B cell (primary cell): ENCODE measurements around the gene ATAD5. TPM values are rescaled to one million over a fixed set of nuclear protein-coding genes. Genes with fewer than 3 reads are reported as not detected.
"Not testable (repeated sequence)": the region's sequence is repeated elsewhere in the genome, so short reads cannot be mapped to it uniquely, and the experiment has no call there.

ENCODE experiments used
- ATAC-seq: fragments of 200-7000 bp; cut with Tn5 transposase; one replicate; pipeline ENCODE4 v1.10.0; 2021; ENCODE audit warnings: low read depth, mild to moderate bottlenecking, moderate number of reproducible peaks, moderate library complexity
- CTCF ChIA-PET: fragments of 350-600 bp; sonication (Branson Sonifier 250); formaldehyde crosslinking; loops from one replicate; lab custom pipeline; 2021; ENCODE audit warnings: antibody characterized with exemption, inconsistent platforms; lab: Charles Lee
- POLR2A ChIA-PET: fragments of 350-600 bp; sonication (Branson Sonifier 250); formaldehyde crosslinking; loops from one replicate; lab custom pipeline; 2021; ENCODE audit warnings: antibody characterized with exemption; lab: Charles Lee
- DNase-seq: peaks from one replicate; pipeline ENCODE4 v3.0.0; 2013
- H2AFZ ChIP-seq: 2 replicates; pipeline ENCODE4 v1.6.1; 2012; ENCODE audit warnings: mild to moderate bottlenecking, low read depth, low read length; ENCODE audit not compliant: insufficient read depth, poor library complexity, severe bottlenecking
- H3K27ac ChIP-seq, 2 donors: 1 replicate in 1 of 2; 2 replicates in 1 of 2; pipeline ENCODE4 v1.5.1; 2012 to 2013; ENCODE audit warnings: low read length in 2 of 2, mild to moderate bottlenecking in 2 of 2, moderate library complexity in 1 of 2
- H3K27me3 ChIP-seq, 4 experiments: fragments of 200-600 bp in 1 of 4; sonication (generic) in 1 of 4; replicated peaks in 1 of 4; 1 replicate in 2 of 4; 2 replicates in 2 of 4; pipeline versions ENCODE4 v1.6.1 to v1.7.0; 2013 to 2016; ENCODE audit warnings: low read length in 3 of 4, mild to moderate bottlenecking in 2 of 4, mixed read lengths in 1 of 4, moderate library complexity in 1 of 4; ENCODE audit not compliant: insufficient read depth in 4 of 4, control insufficient read depth in 3 of 4; ENCODE audit errors: control extremely low read depth in 1 of 4
- H3K36me3 ChIP-seq, 2 experiments: replicated peaks in 1 of 2; 1 replicate in 1 of 2; 2 replicates in 1 of 2; pipeline versions ENCODE4 v1.6.1 to v1.7.1; 2013; ENCODE audit warnings: low read length in 1 of 2; ENCODE audit not compliant: insufficient read depth in 2 of 2, control insufficient read depth in 1 of 2; ENCODE audit errors: control extremely low read depth in 1 of 2, extremely low read depth in 1 of 2
- H3K4me1 ChIP-seq, 2 donors: fragments of 200-600 bp in 1 of 2; sonication (generic) in 1 of 2; 1 replicate in 1 of 2; 2 replicates in 1 of 2; pipeline versions ENCODE4 v1.5.1 to v1.6.1; 2013 to 2017; ENCODE audit warnings: low read length in 2 of 2; ENCODE audit not compliant: control insufficient read depth in 2 of 2, insufficient read depth in 2 of 2
- H3K4me2 ChIP-seq: replicated peaks from 2 replicates; pipeline ENCODE3; 2012; ENCODE audit warnings: mild to moderate bottlenecking, low read depth, low read length; ENCODE audit not compliant: poor library complexity, severe bottlenecking
- H3K4me3 ChIP-seq, 5 experiments: fragments of 200-600 bp in 1 of 5; sonication (generic) in 1 of 5; 1 replicate in 3 of 5; 2 replicates in 2 of 5; pipeline versions ENCODE4 v1.5.1 to v1.7.0; 2011 to 2016; ENCODE audit warnings: low read length in 4 of 5, mild to moderate bottlenecking in 4 of 5, low read depth in 2 of 5, control low read depth in 1 of 5, moderate library complexity in 1 of 5; ENCODE audit not compliant: insufficient read depth in 1 of 5; ENCODE audit errors: control extremely low read depth in 1 of 5, extremely low read depth in 1 of 5
- H3K79me2 ChIP-seq: fragments of 200-600 bp; sonication (generic); one replicate; pipeline ENCODE4 v1.6.0; 2016; ENCODE audit warnings: low read length; ENCODE audit not compliant: control insufficient read depth, insufficient read depth
- H3K9ac ChIP-seq: fragments of 200-600 bp; sonication (generic); 2 replicates; pipeline ENCODE4 v1.6.1; 2017; ENCODE audit warnings: mild to moderate bottlenecking, low read length, moderate library complexity
- H3K9me3 ChIP-seq, 3 donors: one replicate each; pipeline versions ENCODE4 v1.6.1 to v1.7.1; 2013; ENCODE audit warnings: low read length in 2 of 3; ENCODE audit not compliant: control insufficient read depth in 2 of 3, insufficient read depth in 1 of 3; ENCODE audit errors: control extremely low read depth in 1 of 3
- H4K20me1 ChIP-seq: 2 replicates; pipeline ENCODE4 v1.6.0; 2012; ENCODE audit warnings: mild to moderate bottlenecking, low read length; ENCODE audit not compliant: insufficient read depth, control insufficient read depth, poor library complexity, severe bottlenecking
- H3K27ac Mint-ChIP-seq: one replicate; pipeline ENCODE4 v1.8.0; 2021; ENCODE audit warnings: mixed read lengths
- H3K27me3 Mint-ChIP-seq: one replicate; pipeline ENCODE4 v1.8.0; 2021; ENCODE audit warnings: mixed read lengths
- H3K4me1 Mint-ChIP-seq: one replicate; pipeline ENCODE4 v1.8.0; 2021; ENCODE audit warnings: mixed read lengths
- H3K4me3 Mint-ChIP-seq: one replicate; pipeline ENCODE4 v1.8.0; 2021; ENCODE audit warnings: mixed read lengths
- H3K9me3 Mint-ChIP-seq: one replicate; pipeline ENCODE4 v1.8.0; 2022; ENCODE audit warnings: mixed read lengths; ENCODE audit not compliant: insufficient read depth
- CTCF ChIP-seq: fragments of 200-600 bp; IDR thresholded peaks from one replicate; pipeline ENCODE4 v1.8.0; 2022; ENCODE audit warnings: antibody characterized with exemption, mild to moderate bottlenecking
- EZH2 ChIP-seq: IDR thresholded peaks from 2 replicates; pipeline ENCODE4 v1.6.1; 2012; ENCODE audit warnings: borderline replicate concordance, low read depth, mild to moderate bottlenecking, moderate library complexity, low read length; ENCODE audit not compliant: insufficient read depth, poor library complexity, severe bottlenecking
- WGBS: methylation state at CpG from one replicate; pipeline ENCODE4 v1.1.5; 2013; ENCODE audit warnings: missing lambda C conversion rate; ENCODE audit not compliant: insufficient coverage; 5-methylcytosine and 5-hydroxymethylcytosine counted together
- intact Hi-C: fragments of 100-400 bp; cut with micrococcal nuclease; formaldehyde crosslinking; loops from one replicate; pipeline ENCODE4 v1.10.0; 2022
- polyA plus RNA-seq: library from polyadenylated mRNA; depleted of rRNA; stranded (reverse); fragments of >200 nt; gene quantifications from 2 replicates; pipeline ENCODE4 v1.2.3, GENCODE V29; 2012
- total RNA-seq, 2 donors: library from RNA; stranded (reverse); fragments of 120-200 nt in 1 of 2; gene quantifications; 1 replicate in 1 of 2; 2 replicates in 1 of 2; pipeline versions ENCODE4 v1.2.3 to v1.2.4, GENCODE V29; 2013 to 2022

Gene ATAD5
- total and polyA plus RNA-seq, 2 donors (not counting 1 experiment from before 2014, with no cell fraction given) = 1.2 to 7.3 TPM

- Histone ChIP-seq H4K20me1 (peaks cover 30% of the 10 kb centered on the region), H3K79me2 (peaks cover 89% of the 10 kb centered on the region), H3K9ac (peak overlapping the region; percentile 62), H3K27me3 (no peaks in the 10 kb centered on the region), H2AFZ (peak overlapping the region; percentile 1), H3K9me3 (no peaks in the 10 kb centered on the region), H3K4me1 (peaks cover 58 to 65% of the 10 kb centered on the region in 2 donors), H3K4me2 (peak overlapping the region; percentile 72), H3K27ac (peak overlapping the region; percentile 11 to 90), H3K36me3 (no peaks in the 10 kb centered on the region), H3K4me3 (peak overlapping the region in 4 of 5 experiments; percentile 66 to 97 (median 92))
- H3K27ac Mint-ChIP-seq = peak overlapping the region; percentile 89
- TF ChIP-seq CTCF (no peak), EZH2 (no peak)
- intact Hi-C loops = loop anchor here (10.0 kb wide), 1 partner anchor 447 kb away; the partner anchor contains the start of gene CPD
- H3K4me3 Mint-ChIP-seq = peak overlapping the region; percentile 94
- no peaks in the 10 kb centered on the region for H3K9me3 Mint-ChIP-seq
- H3K4me1 Mint-ChIP-seq = peaks cover 58% of the 10 kb centered on the region
- WGBS = 17% methylated on average over 1 of the region's 9 CpGs
- POLR2A ChIA-PET = interaction anchor here (0.5 to 8.2 kb wide), 3 partner anchors 12 to 32 kb away, joined by 4 to 66 read pairs (median 7); no protein-coding TSS in a partner anchor
- DNase-seq (peak; percentile 23), ATAC-seq (no peak)
- CTCF ChIA-PET = interaction anchor here (0.7 to 11.7 kb wide), 3 partner anchors 10 to 346 kb away, joined by 4 to 207 read pairs (median 4); partner anchors contain the start of gene ATAD5
- H3K27me3 Mint-ChIP-seq = no peaks in the 10 kb centered on the region
These were observed 9.7 kb upstream of the ATAD5 start for GRCh38 chr17:30821871-30822723.

DNA sequence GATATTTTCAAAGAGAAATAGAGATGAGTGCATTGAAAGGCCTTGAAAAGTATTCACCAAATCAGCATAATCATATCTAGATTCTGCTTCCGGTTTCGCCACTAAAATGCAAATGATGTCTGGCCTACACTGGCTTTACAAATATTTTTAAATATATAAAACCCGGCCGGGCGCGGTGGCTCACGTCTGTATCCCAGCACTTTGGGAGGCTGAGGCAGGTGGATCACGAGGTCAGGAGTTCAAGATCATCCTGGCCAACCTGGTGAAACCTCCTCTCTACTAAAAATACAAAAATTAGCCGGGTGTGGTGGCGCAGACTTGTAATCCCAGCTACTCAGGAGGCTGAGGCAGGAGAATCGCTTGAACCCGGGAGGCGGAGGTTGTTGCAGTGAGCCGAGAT is 8.8 kb upstream of the ATAD5 start:
- H3K27ac ChIP-seq = peak overlapping the region; percentile 62 to 90
- intact Hi-C loops = loop anchor here (10.0 kb wide), 1 partner anchor 448 kb away; the partner anchor contains the start of gene CPD
- H3K4me3 Mint-ChIP-seq = peak overlapping the region; percentile 94

More for the DNA sequence above, 8.8 kb upstream of the ATAD5 start:
- H2AFZ ChIP-seq = peak overlapping the region; percentile 67
- not testable (repeated sequence) for H3K9me3 Mint-ChIP-seq, H3K9me3 ChIP-seq, H3K27me3 ChIP-seq, H3K36me3 ChIP-seq, ATAC-seq, H3K27me3 Mint-ChIP-seq
- 5% methylated on average over 4 of the region's 14 CpGs for WGBS
- peaks cover 80% of the 10 kb centered on the region for H3K79me2 ChIP-seq
- Mint-ChIP-seq H3K4me1 (peaks cover 56% of the 10 kb centered on the region), H3K27ac (peak overlapping the region; percentile 89)
- H3K4me1 ChIP-seq = peaks cover 57 to 60% of the 10 kb centered on the region in 2 donors
- peak overlapping the region; percentile 72 for H3K4me2 ChIP-seq
- H4K20me1 ChIP-seq = peaks cover 29% of the 10 kb centered on the region
- CTCF ChIA-PET = interaction anchor here (1.4 to 11.7 kb wide), 2 partner anchors 9 to 15 kb away, joined by 4 to 207 read pairs; partner anchors contain the start of gene ATAD5
- peak overlapping the region; percentile 62 for H3K9ac ChIP-seq
- DNase-seq = peak; percentile 61
- POLR2A ChIA-PET = interaction anchor here (0.6 to 8.2 kb wide), 4 partner anchors 9 to 496 kb away, joined by 5 to 66 read pairs (median 6); no protein-coding TSS in a partner anchor
- peak overlapping the region; percentile 66 to 97 (median 95) for H3K4me3 ChIP-seq
